C4-2B (cell line): ENCODE data around the gene ADAP1.

Source experiments
- CTCF ChIP-seq: fragments of 450-650 bp; conservative IDR thresholded peaks from 2 replicates; pipeline ENCODE4 v1.5.1; 2017; ENCODE audit warnings: mild to moderate bottlenecking
- ZFX ChIP-seq: fragments of 450-650 bp; IDR thresholded peaks from 2 replicates; pipeline ENCODE4 v1.6.1; 2017

DNA sequence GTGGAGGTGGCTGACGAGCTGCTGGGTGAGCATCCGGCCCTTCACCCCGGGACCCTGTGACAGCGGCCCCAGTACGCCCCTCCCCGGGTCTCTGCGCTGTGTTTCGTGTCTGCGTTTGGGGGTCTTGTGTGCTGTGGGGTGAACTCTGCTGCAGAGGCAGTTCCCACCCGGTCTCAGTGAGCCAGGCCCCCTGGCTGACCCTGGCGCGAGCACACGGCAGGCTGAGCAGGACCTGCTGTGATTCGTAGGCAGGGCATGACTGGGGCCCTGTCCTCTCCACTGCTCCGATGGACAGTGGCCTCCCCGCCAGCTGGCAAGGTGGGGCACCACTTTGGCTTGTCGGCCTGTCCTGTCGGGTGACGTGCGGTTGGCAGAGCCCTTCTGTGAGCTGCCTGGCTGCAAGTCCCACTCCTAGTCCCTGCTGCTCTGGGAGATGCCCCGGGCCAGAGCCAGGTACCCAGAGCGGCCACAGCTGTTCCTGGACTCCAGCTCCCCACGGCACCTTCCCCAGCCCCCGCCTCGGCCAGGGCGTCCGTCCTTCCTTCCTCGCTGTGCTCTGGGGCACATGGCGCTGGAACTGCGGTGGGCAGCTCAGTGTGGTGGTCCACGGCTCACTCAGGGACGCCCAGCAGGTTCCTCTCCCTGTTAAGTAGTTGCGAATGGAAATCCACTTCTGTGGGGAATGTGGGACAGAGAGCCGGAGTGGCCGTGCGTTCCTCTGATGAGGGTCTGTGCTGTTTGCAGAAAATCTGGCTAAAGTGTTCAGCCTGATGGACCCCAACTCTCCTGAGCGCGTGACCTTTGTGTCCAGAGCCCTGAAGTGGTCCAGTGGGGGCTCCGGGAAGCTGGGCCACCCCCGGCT is 67.6 kb downstream of the ADAP1 start:
- TF ChIP-seq CTCF, result no peak
- no peak for TF ChIP-seq ZFX
